K562 (cell line): ENCODE results near the gene F11R. TPM values are rescaled to one million over a fixed set of nuclear protein-coding genes. Genes with fewer than 3 reads are reported as not detected.
A peak's percentile ranks its signal among the peaks of the same experiment; 100 is the strongest.

Experiments used
- CBX2 ChIP-seq: fragments of 200-600 bp; sonication (generic); IDR thresholded peaks from one replicate; pipeline ENCODE4 v1.6.1; 2012; ENCODE audit warnings: mild to moderate bottlenecking, low read length, inconsistent platforms; ENCODE audit not compliant: insufficient read depth, poor library complexity, severe bottlenecking
- DMBX1 ChIP-seq: fragments of 250-450 bp; sonication (Bioruptor Pico); IDR thresholded peaks from 2 replicates; pipeline ENCODE4 v1.8.0; 2022; ENCODE audit warnings: inconsistent platforms, mild to moderate bottlenecking, moderate library complexity, borderline replicate concordance
- E2F1 ChIP-seq: sonication (generic); formaldehyde crosslinking; IDR thresholded peaks from 2 replicates; pipeline ENCODE4 v1.8.1; 2023; ENCODE audit warnings: mild to moderate bottlenecking, missing genetic modification reagents, moderate library complexity
- ELF2 ChIP-seq: fragments of 250-450 bp; sonication (Bioruptor Pico); IDR thresholded peaks from 2 replicates; pipeline ENCODE4 v1.5.0; 2021; ENCODE audit warnings: mild to moderate bottlenecking
- FOXJ3 ChIP-seq: sonication (generic); formaldehyde crosslinking; IDR thresholded peaks from 2 replicates; pipeline ENCODE4 v1.4.0; 2020; ENCODE audit warnings: mild to moderate bottlenecking, missing genetic modification reagents
- NFE2 ChIP-seq: IDR thresholded peaks from 2 replicates; pipeline ENCODE4 v1.6.1; 2014; ENCODE audit warnings: antibody characterized with exemption, low read depth
- POLR3G ChIP-seq: IDR thresholded peaks from 2 replicates; pipeline ENCODE4 v1.6.1; 2011; ENCODE audit not compliant: insufficient read length, insufficient replicate concordance; ENCODE audit errors: extremely low read depth
- SMAD3 ChIP-seq: fragments of 450-650 bp; formaldehyde crosslinking; conservative IDR thresholded peaks from 2 replicates; pipeline ENCODE4 v1.4.0; 2020; ENCODE audit warnings: mild to moderate bottlenecking
- SREBF2 ChIP-seq: sonication (generic); formaldehyde crosslinking; IDR thresholded peaks from 2 replicates; pipeline ENCODE4 v1.4.0; 2020; ENCODE audit warnings: mild to moderate bottlenecking, missing genetic modification reagents
- TEAD2 ChIP-seq: fragments of 450-650 bp; IDR thresholded peaks from 2 replicates; pipeline ENCODE4 v1.6.1; 2016; ENCODE audit warnings: missing genetic modification characterization, control low read depth, missing compliant biosample characterization
- ZBTB43 ChIP-seq: sonication (generic); formaldehyde crosslinking; IDR thresholded peaks from 2 replicates; pipeline ENCODE4 v1.8.0; 2023; ENCODE audit warnings: mild to moderate bottlenecking, missing genetic modification reagents
- ZFP91 ChIP-seq: sonication (generic); formaldehyde crosslinking; IDR thresholded peaks from 2 replicates; pipeline ENCODE4 v1.8.0; 2022; ENCODE audit warnings: mild to moderate bottlenecking, missing genetic modification reagents
- ZFX ChIP-seq: sonication (generic); formaldehyde crosslinking; IDR thresholded peaks from 2 replicates; pipeline ENCODE4 v1.8.0; 2022; ENCODE audit warnings: mild to moderate bottlenecking, missing genetic modification reagents, moderate library complexity
- ZNF23 ChIP-seq: fragments of 250-450 bp; sonication (Bioruptor Pico); IDR thresholded peaks from 2 replicates; pipeline ENCODE4 v1.4.0; 2020; ENCODE audit warnings: mild to moderate bottlenecking
- ZNF589 ChIP-seq: fragments of 200-800 bp; sonication (Bioruptor generic); IDR thresholded peaks from 2 replicates; pipeline ENCODE4 v1.6.1; 2016; ENCODE audit warnings: low read depth, missing genetic modification characterization, missing compliant biosample characterization
- ZNF668 ChIP-seq: fragments of 250-450 bp; sonication (Bioruptor Pico); IDR thresholded peaks from 2 replicates; pipeline ENCODE4 v1.8.0; 2022; ENCODE audit warnings: mild to moderate bottlenecking, inconsistent platforms
- polyA plus RNA-seq, 8 experiments: library from polyadenylated mRNA; depleted of rRNA in 4 of 8; stranded (reverse) in 5 of 8; unstranded in 3 of 8; fragments of >200 nt; fragmentation: Nextera tagmentation in 2 of 8; fragmentation: Illumina TruSeq in 1 of 8; extraction: Ambion mirVana in 2 of 8; extraction: Trizol in 1 of 8; gene quantifications; 2 replicates each; pipeline versions ENCODE4 v1.2.1 to v1.2.3, GENCODE V29; 2011 to 2014; ENCODE audit warnings: inconsistent platforms in 1 of 8, missing spikeins in 1 of 8
- total RNA-seq, 7 experiments: library from RNA; depleted of rRNA in 6 of 7; stranded (reverse); fragments of >200 nt in 6 of 7; fragmentation: Illumina TruSeq in 2 of 7; extraction: Trizol in 2 of 7; gene quantifications; 2 replicates each; pipeline versions ENCODE4 v1.2.1 to v1.2.3, GENCODE V29; 2011 to 2021; ENCODE audit warnings: low replicate concordance in 1 of 7
- TF ChIP-seq, protein P1 (sequence below), 2 experiments: fragments of 450-650 bp in 1 of 2; IDR thresholded peaks; 2 replicates each; pipeline ENCODE4 v1.6.1; 2011 to 2017; ENCODE audit warnings: low read depth in 2 of 2, antibody characterized with exemption in 1 of 2, borderline replicate concordance in 1 of 2, low read length in 1 of 2, mild to moderate bottlenecking in 1 of 2, mixed read lengths in 1 of 2; ENCODE audit not compliant: control insufficient read depth in 1 of 2
- TF ChIP-seq, protein P2 (sequence below): fragments of 450-650 bp; formaldehyde crosslinking; conservative IDR thresholded peaks from 2 replicates; pipeline ENCODE4 v1.4.0; 2022; ENCODE audit warnings: mild to moderate bottlenecking, missing genetic modification characterization

The F11R gene
- total and polyA plus RNA-seq, 9 of the 15 experiments (the other 6 are each of a cell fraction or from before 2014, with no cell fraction given) = 27.4 to 187 (median 52.5) TPM

GRCh38 chr1:161021165-161021969 lies 415 bp upstream of the F11R start (continued):
- TF ChIP-seq ZBTB43 (CRISPR knock-in tag) (no peak), TEAD2 (tag) (no peak), E2F1 (CRISPR knock-in tag) (no peak), SREBF2 (CRISPR knock-in tag) (no peak), NFE2 (no peak), ZFP91 (CRISPR knock-in tag) (no peak), ZNF589 (0 out of 2 replicates have a peak, but pooled peaks have one; percentile 23), ZNF23 (no peak), FOXJ3 (no peak), ELF2 (no peak), CBX2 (no peak), ZFX (CRISPR knock-in tag) (peak; percentile 42; the same call in 1 of the 2 replicates), DMBX1 (no peak), ZNF668 (CRISPR knock-in tag) (no peak), POLR3G (no peak), SMAD3 (CRISPR knock-in tag) (no peak)
- TF ChIP-seq, protein P1, sequence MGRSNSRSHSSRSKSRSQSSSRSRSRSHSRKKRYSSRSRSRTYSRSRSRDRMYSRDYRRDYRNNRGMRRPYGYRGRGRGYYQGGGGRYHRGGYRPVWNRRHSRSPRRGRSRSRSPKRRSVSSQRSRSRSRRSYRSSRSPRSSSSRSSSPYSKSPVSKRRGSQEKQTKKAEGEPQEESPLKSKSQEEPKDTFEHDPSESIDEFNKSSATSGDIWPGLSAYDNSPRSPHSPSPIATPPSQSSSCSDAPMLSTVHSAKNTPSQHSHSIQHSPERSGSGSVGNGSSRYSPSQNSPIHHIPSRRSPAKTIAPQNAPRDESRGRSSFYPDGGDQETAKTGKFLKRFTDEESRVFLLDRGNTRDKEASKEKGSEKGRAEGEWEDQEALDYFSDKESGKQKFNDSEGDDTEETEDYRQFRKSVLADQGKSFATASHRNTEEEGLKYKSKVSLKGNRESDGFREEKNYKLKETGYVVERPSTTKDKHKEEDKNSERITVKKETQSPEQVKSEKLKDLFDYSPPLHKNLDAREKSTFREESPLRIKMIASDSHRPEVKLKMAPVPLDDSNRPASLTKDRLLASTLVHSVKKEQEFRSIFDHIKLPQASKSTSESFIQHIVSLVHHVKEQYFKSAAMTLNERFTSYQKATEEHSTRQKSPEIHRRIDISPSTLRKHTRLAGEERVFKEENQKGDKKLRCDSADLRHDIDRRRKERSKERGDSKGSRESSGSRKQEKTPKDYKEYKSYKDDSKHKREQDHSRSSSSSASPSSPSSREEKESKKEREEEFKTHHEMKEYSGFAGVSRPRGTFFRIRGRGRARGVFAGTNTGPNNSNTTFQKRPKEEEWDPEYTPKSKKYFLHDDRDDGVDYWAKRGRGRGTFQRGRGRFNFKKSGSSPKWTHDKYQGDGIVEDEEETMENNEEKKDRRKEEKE (IDR thresholded peaks at IDR 0.05; ENCODE audit: borderline replicate concordance in 1 of 2, control insufficient read depth in 1 of 2, low read depth in 2 of 2, low read length in 1 of 2) = no peak
- TF ChIP-seq, protein P2, sequence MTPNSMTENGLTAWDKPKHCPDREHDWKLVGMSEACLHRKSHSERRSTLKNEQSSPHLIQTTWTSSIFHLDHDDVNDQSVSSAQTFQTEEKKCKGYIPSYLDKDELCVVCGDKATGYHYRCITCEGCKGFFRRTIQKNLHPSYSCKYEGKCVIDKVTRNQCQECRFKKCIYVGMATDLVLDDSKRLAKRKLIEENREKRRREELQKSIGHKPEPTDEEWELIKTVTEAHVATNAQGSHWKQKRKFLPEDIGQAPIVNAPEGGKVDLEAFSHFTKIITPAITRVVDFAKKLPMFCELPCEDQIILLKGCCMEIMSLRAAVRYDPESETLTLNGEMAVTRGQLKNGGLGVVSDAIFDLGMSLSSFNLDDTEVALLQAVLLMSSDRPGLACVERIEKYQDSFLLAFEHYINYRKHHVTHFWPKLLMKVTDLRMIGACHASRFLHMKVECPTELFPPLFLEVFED (CRISPR knock-in tag) = no peak
